ENCODE measurements around the gene OR2AE1. TPM values are rescaled to one million over a fixed set of nuclear protein-coding genes. Genes with fewer than 3 reads are reported as not detected.

OR2AE1 gene
- total and polyA plus RNA-seq, 9 of the 15 experiments (the other 6 are each of a cell fraction or from before 2014, with no cell fraction given), result 0.27 TPM; not detected in 8

GRCh38 chr7:99842926-99843325 lies 33.9 kb downstream of the OR2AE1 start:
- Histone ChIP-seq H3K27me3 (ENCODE audit: control insufficient read depth in 2 of 2, insufficient read depth in 2 of 2, low read length in 2 of 2) (no peaks in the 10 kb centered on the region), H4K20me1 (replicated peaks; ENCODE audit: control insufficient read depth, insufficient read depth, low read length) (no peaks in the 10 kb centered on the region), H3K4me2 (ENCODE audit: insufficient read depth, low read length) (no peak overlapping the region), H2AFZ (ENCODE audit: low read depth, low read length) (peak overlapping the region; percentile 18), H3K9me3 (replicated peaks; ENCODE audit: control insufficient read depth, insufficient read depth, low read depth, low read length) (no peaks in the 10 kb centered on the region), H3K4me1 (replicated peaks in 1 of 2; ENCODE audit: control insufficient read depth in 2 of 2, insufficient read depth in 2 of 2, low read length in 2 of 2) (peaks cover 0 to 8% of the 10 kb centered on the region in 2 experiments; a peak in 2 of 5 replicates), H3K79me2 (ENCODE audit: control insufficient read depth, insufficient read depth, low read length) (no peaks in the 10 kb centered on the region), H3K27ac (ENCODE audit: extremely low read depth, low read depth, low read length) (no peak overlapping the region), H3K9me1 (ENCODE audit: control insufficient read depth, insufficient read depth, low read length) (no peaks in the 10 kb centered on the region), H3K9ac (ENCODE audit: insufficient read depth in 1 of 2, low read depth in 2 of 2, low read length in 2 of 2) (no peak overlapping the region), H3K36me3 (ENCODE audit: control insufficient read depth, insufficient read depth, low read length) (no peaks in the 10 kb centered on the region), H3K4me3 (no peak overlapping the region)
- TF ChIP-seq NFATC3 (IDR thresholded peaks at IDR 0.05) (no peak), SNAPC5 (CRISPR knock-in tag; IDR thresholded peaks at IDR 0.05) (no peak), MED1 (CRISPR knock-in tag; IDR thresholded peaks at IDR 0.05; ENCODE audit: borderline replicate concordance) (no peak), U2AF2 (optimal IDR thresholded peaks at IDR 0.05; ENCODE audit: low read depth, low read length) (no peak), DNMT1 (IDR thresholded peaks at IDR 0.05) (no peak), ZNF592 (IDR thresholded peaks at IDR 0.05) (no peak), NR2F6 (CRISPR knock-in tag; IDR thresholded peaks at IDR 0.05) (no peak), ZNF644 (tag; IDR thresholded peaks at IDR 0.05; ENCODE audit: low read depth) (no peak), CREBBP (IDR thresholded peaks at IDR 0.05; ENCODE audit: low read depth, low read length) (no peak), BRD4 (IDR thresholded peaks at IDR 0.05) (no peak), ZNF449 (CRISPR knock-in tag; IDR thresholded peaks at IDR 0.05) (no peak)
- TF ChIP-seq, protein P1, sequence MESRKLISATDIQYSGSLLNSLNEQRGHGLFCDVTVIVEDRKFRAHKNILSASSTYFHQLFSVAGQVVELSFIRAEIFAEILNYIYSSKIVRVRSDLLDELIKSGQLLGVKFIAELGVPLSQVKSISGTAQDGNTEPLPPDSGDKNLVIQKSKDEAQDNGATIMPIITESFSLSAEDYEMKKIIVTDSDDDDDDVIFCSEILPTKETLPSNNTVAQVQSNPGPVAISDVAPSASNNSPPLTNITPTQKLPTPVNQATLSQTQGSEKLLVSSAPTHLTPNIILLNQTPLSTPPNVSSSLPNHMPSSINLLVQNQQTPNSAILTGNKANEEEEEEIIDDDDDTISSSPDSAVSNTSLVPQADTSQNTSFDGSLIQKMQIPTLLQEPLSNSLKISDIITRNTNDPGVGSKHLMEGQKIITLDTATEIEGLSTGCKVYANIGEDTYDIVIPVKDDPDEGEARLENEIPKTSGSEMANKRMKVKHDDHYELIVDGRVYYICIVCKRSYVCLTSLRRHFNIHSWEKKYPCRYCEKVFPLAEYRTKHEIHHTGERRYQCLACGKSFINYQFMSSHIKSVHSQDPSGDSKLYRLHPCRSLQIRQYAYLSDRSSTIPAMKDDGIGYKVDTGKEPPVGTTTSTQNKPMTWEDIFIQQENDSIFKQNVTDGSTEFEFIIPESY (CRISPR knock-in tag; IDR thresholded peaks at IDR 0.05), result no peak
- TF ChIP-seq, protein P2, sequence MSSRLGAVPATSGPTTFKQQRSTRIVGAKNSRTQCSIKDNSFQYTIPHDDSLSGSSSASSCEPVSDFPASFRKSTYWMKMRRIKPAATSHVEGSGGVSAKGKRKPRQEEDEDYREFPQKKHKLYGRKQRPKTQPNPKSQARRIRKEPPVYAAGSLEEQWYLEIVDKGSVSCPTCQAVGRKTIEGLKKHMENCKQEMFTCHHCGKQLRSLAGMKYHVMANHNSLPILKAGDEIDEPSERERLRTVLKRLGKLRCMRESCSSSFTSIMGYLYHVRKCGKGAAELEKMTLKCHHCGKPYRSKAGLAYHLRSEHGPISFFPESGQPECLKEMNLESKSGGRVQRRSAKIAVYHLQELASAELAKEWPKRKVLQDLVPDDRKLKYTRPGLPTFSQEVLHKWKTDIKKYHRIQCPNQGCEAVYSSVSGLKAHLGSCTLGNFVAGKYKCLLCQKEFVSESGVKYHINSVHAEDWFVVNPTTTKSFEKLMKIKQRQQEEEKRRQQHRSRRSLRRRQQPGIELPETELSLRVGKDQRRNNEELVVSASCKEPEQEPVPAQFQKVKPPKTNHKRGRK (tag; IDR thresholded peaks at IDR 0.05), result no peak
- TF ChIP-seq, protein P3, sequence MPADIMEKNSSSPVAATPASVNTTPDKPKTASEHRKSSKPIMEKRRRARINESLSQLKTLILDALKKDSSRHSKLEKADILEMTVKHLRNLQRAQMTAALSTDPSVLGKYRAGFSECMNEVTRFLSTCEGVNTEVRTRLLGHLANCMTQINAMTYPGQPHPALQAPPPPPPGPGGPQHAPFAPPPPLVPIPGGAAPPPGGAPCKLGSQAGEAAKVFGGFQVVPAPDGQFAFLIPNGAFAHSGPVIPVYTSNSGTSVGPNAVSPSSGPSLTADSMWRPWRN (IDR thresholded peaks at IDR 0.05; ENCODE audit: low read depth), result no peak
- ChIA-PET POLR2A (no interaction called here), CTCF (ENCODE audit: low intra/inter-chr PET ratio) (no interaction called here)
- in situ Hi-C loops (cut with MboI) (no loop called here), intact Hi-C loops (cut with micrococcal nuclease) (no loop called here)
- DNase-seq (ENCODE audit: extremely low read depth in 1 of 4, low spot score in 3 of 4), result no peak
- FAIRE-seq, result no peak
- WGBS (ENCODE audit: insufficient coverage, low coverage, missing lambda C conversion rate), result 77% methylated on average over 2 of the region's 2 CpGs
- no peak for ATAC-seq
- no TSS peak for BruUV-seq (replicated peaks)

All from K562 (cell line).